ENCODE measurements around the gene CCNQ. TPM values are rescaled to one million over a fixed set of nuclear protein-coding genes. Genes with fewer than 3 reads are reported as not detected.

The CCNQ gene
- total and polyA plus RNA-seq, 10 of the 15 experiments (the other 5 are each of a cell fraction or from before 2014, with no cell fraction given), result 0.45 to 36.2 (median 18.2) TPM

DNA sequence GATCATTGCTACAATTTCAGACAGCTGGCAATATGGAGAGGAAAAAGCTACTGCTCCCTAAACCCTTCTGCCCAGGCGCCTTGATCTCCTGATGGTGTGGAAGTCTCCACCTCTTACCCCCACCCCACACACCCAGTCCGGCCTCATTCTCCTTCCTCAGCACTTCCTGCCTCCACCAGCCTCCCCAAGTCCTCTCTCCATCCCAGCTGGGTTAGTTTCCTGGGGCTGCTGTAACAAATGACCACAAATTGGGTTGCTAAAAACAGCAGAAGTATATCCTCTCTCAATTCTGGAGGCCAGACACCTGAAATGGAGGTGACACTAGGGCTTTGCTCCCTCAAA lies 1.1 kb upstream of the CCNQ start (continued):
- TF ChIP-seq, protein P1, sequence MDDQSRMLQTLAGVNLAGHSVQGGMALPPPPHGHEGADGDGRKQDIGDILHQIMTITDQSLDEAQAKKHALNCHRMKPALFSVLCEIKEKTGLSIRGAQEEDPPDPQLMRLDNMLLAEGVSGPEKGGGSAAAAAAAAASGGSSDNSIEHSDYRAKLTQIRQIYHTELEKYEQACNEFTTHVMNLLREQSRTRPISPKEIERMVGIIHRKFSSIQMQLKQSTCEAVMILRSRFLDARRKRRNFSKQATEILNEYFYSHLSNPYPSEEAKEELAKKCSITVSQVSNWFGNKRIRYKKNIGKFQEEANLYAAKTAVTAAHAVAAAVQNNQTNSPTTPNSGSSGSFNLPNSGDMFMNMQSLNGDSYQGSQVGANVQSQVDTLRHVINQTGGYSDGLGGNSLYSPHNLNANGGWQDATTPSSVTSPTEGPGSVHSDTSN (IDR thresholded peaks at IDR 0.05; ENCODE audit: insufficient replicate concordance, low read depth, low read length), result no peak
- TF ChIP-seq BMI1 (IDR thresholded peaks at IDR 0.05; ENCODE audit: borderline replicate concordance) (no peak), GABPA (IDR thresholded peaks at IDR 0.05; ENCODE audit: low read depth) (0 out of 2 replicates have a peak, but pooled peaks have one; percentile 19), PAX8 (IDR thresholded peaks at IDR 0.05) (no peak)

DNA sequence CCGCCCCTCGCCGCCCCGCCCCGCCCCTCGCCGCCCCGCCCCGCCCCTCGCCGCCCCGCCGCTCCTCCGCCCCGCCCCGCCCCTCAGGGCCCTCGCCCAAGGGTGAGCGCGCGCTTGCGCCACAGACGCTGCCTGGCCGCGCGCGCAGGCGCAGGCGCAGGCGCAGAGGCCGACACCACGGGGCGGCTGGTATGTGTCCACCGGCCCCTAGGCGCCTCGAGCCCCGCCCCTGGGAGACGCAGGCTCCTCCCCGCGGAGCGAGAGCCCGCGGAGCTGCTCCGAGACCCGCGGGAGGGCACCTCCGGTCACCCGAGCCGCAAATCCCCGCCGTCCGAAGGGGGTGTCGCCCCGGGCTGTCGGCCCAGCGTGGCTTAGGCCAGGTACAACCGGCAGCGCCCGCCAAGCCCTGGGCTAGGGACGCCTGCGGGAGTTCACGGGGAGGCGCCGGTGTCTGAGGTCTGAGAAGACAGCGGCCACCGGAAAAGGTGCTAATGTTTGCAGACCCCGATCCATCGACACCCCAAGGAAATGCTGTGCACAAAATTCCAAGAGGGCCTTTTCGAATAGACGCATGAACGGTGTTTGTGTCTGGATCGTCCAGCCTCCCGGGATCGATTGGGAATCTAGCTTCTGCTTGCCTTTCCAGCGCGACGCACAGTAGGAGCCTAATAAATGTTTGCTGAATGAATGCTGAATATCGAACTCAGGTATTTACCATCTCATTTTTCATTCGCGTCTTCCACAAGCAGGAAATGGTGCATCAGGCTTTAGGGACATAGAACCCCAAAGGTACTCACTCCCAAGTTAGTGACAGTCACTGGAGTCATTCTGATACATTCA lies 473 bp upstream of the CCNQ start:
- BruUV-seq (replicated peaks), result no TSS peak
- H3K79me2 ChIP-seq (ENCODE audit: control insufficient read depth, insufficient read depth, low read length), result peaks cover 14% of the 10 kb centered on the region
- H3K4me1 ChIP-seq (ENCODE audit: control insufficient read depth, insufficient read depth, low read length), result no peaks in the 10 kb centered on the region; the same call in 1 of the 2 replicates
- RAD21 ChIA-PET (ENCODE audit: unreplicated experiment), result interaction anchor here (1.5 kb wide), 1 partner anchor 45 kb away, joined by 9 read pairs; no protein-coding TSS in a partner anchor
- CTCF ChIA-PET, result interaction anchor here (1.1 to 4.2 kb wide), 5 partner anchors 10 to 68 kb away, joined by 3 to 18 read pairs (median 4); no protein-coding TSS in a partner anchor
- peak overlapping the region; percentile 48; the same call in 1 of the 2 replicates for H3K27ac ChIP-seq (ENCODE audit: control insufficient read depth, insufficient read depth)
- H3K27me3 ChIP-seq (replicated peaks in 1 of 2; ENCODE audit: control insufficient read depth in 2 of 2, insufficient read depth in 2 of 2, low read length in 1 of 2), result no peaks in the 10 kb centered on the region
- SMC1A ChIA-PET (ENCODE audit: uncharacterized antibody, unreplicated experiment), result interaction anchor here (1.2 to 1.6 kb wide), 2 partner anchors 9 to 60 kb away, joined by 3 read pairs; no protein-coding TSS in a partner anchor
- H3K4me2 ChIP-seq (ENCODE audit: control insufficient read depth, insufficient read depth), result peak overlapping the region; percentile 45
- peak in 1 of 2 experiments; percentile 43; a peak in 2 of 4 replicates for TF ChIP-seq BHLHE40 (IDR thresholded peaks at IDR 0.05; ENCODE audit: borderline replicate concordance in 1 of 2, low read depth in 2 of 2, low read length in 1 of 2)
- TF ChIP-seq IKZF1 (conservative IDR thresholded peaks at IDR 0.05), result peak; percentile 98
- TF ChIP-seq, protein P2, sequence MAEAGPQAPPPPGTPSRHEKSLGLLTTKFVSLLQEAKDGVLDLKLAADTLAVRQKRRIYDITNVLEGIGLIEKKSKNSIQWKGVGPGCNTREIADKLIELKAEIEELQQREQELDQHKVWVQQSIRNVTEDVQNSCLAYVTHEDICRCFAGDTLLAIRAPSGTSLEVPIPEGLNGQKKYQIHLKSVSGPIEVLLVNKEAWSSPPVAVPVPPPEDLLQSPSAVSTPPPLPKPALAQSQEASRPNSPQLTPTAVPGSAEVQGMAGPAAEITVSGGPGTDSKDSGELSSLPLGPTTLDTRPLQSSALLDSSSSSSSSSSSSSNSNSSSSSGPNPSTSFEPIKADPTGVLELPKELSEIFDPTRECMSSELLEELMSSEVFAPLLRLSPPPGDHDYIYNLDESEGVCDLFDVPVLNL (IDR thresholded peaks at IDR 0.05; ENCODE audit: low read depth, low read length), result no peak
- TF ChIP-seq DPF2 (IDR thresholded peaks at IDR 0.05), result peak; percentile 19; the same call in 1 of the 2 replicates
- no peak for TF ChIP-seq MEF2A (IDR thresholded peaks at IDR 0.05; ENCODE audit: insufficient read depth, low read depth, low read length)
- TF ChIP-seq ZBED1 (IDR thresholded peaks at IDR 0.05; ENCODE audit: borderline replicate concordance), result no peak
- peak; percentile 81 for TF ChIP-seq NRF1 (conservative IDR thresholded peaks at IDR 0.05; ENCODE audit: low read depth, low read length)
- no peaks in the 10 kb centered on the region; the same call in 2 of the 3 replicates for H3K9me3 ChIP-seq (replicated peaks; ENCODE audit: control insufficient read depth, insufficient read depth, low read length)
- no peaks in the 10 kb centered on the region; a peak in 1 of 4 replicates for H3K36me3 ChIP-seq (ENCODE audit: control insufficient read depth in 2 of 2, insufficient read depth in 2 of 2, low read length in 1 of 2)
- peak overlapping the region; percentile 74 for H2AFZ ChIP-seq (ENCODE audit: control insufficient read depth, low read depth, low read length)
- in situ Hi-C loops (cut with MboI) (loop anchor here (10.0 kb wide), 1 partner anchor 115 kb away; no protein-coding TSS in a partner anchor), intact Hi-C loops (cut with micrococcal nuclease; ENCODE audit: unreplicated experiment) (no loop called here)
- H3K9ac ChIP-seq (ENCODE audit: control insufficient read depth, insufficient read depth, low read length), result peak overlapping the region; percentile 70
- POLR2A ChIA-PET, result no interaction called here
- DNase-seq (ENCODE audit: low read depth, low spot score), result peak; percentile 33
- peak; percentile 91 for ATAC-seq
- no peaks in the 10 kb centered on the region for H4K20me1 ChIP-seq (ENCODE audit: control insufficient read depth, insufficient read depth)
- WGBS (ENCODE audit: insufficient coverage, insufficient replicate concordance, low lambda C conversion rate, missing lambda C conversion rate), result 32% methylated on average over 47 of the region's 79 CpGs
- H3K4me3 ChIP-seq, result peak overlapping the region; percentile 57
- no peak for FAIRE-seq

Measured in GM12878 (cell line).